ENCODE data around the gene NVL. TPM values are rescaled to one million over a fixed set of nuclear protein-coding genes. Genes with fewer than 3 reads are reported as not detected.

The NVL gene
- total and polyA plus RNA-seq, 10 of the 15 experiments (the other 5 are each of a cell fraction or from before 2014, with no cell fraction given): 20.3 to 49.6 (median 35.2) TPM

DNA sequence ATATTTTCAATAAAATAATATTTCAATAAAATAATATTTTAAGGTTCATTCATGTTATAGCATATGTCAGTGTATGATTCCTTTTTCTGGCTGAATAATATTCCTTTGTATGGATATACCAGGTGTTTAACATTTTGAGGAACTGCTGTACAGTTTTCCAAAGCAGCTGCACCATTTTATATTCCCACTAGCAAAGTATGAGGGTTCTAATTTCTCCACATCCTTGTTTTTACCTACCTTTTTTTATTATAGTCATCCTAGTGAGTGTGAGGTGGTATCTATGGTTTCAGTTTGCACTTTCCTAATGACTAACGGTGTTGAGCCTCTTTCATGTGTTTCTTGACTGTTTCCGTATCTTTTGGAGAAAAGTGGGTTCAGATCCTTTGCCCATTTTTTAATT lies 141.7 kb downstream of the NVL start:
- Histone ChIP-seq H3K9ac (ENCODE audit: control insufficient read depth, insufficient read depth, low read length) (no peak overlapping the region), H3K4me1 (ENCODE audit: control insufficient read depth, insufficient read depth, low read length) (peaks cover 8% of the 10 kb centered on the region; the same call in 1 of the 2 replicates), H2AFZ (ENCODE audit: control insufficient read depth, low read depth, low read length) (no peak overlapping the region), H3K27ac (ENCODE audit: control insufficient read depth, insufficient read depth) (no peak overlapping the region), H4K20me1 (ENCODE audit: control insufficient read depth, insufficient read depth) (no peaks in the 10 kb centered on the region; the same call in 1 of the 2 replicates), H3K79me2 (ENCODE audit: control insufficient read depth, insufficient read depth, low read length) (peaks cover 62% of the 10 kb centered on the region), H3K36me3 (ENCODE audit: control insufficient read depth in 2 of 2, insufficient read depth in 2 of 2, low read length in 1 of 2) (peaks cover 0 to 14% of the 10 kb centered on the region in 2 experiments), H3K27me3 (replicated peaks in 1 of 2; ENCODE audit: control insufficient read depth in 2 of 2, insufficient read depth in 2 of 2, low read length in 1 of 2) (no peaks in the 10 kb centered on the region), H3K9me3 (replicated peaks; ENCODE audit: control insufficient read depth, insufficient read depth, low read length) (no peaks in the 10 kb centered on the region), H3K4me3 (0 out of 2 replicates have a peak overlapping the region, but pooled peaks have one; percentile 26), H3K4me2 (ENCODE audit: control insufficient read depth, insufficient read depth) (peak overlapping the region; percentile 59)
- ATAC-seq: peak; percentile 13; the same call in 1 of the 3 replicates
- 0% methylated on average over 2 of the region's 2 CpGs for WGBS (ENCODE audit: insufficient coverage, insufficient replicate concordance, low lambda C conversion rate, missing lambda C conversion rate)
- ChIA-PET POLR2A (no interaction called here), SMC1A (ENCODE audit: uncharacterized antibody, unreplicated experiment) (interaction anchor here (1.7 to 1.9 kb wide), 2 partner anchors 9 to 15 kb away, joined by 6 to 11 read pairs; no protein-coding TSS in a partner anchor), CTCF (no interaction called here), RAD21 (ENCODE audit: unreplicated experiment) (interaction anchor here (2.1 kb wide), 1 partner anchor 16 kb away, joined by 5 read pairs; no protein-coding TSS in a partner anchor)
- intact Hi-C loops (cut with micrococcal nuclease; ENCODE audit: unreplicated experiment): no loop called here
- no peak for FAIRE-seq
- no peak for DNase-seq (ENCODE audit: low read depth, low spot score)
- BruUV-seq (replicated peaks): no TSS peak
- in situ Hi-C loops (cut with MboI): no loop called here
- TF ChIP-seq STAT3 (IDR thresholded peaks at IDR 0.05; ENCODE audit: low read depth, low read length) (no peak), ZNF217 (IDR thresholded peaks at IDR 0.05) (peak; percentile 62; the same call in 1 of the 2 replicates), SIX5 (IDR thresholded peaks at IDR 0.05; ENCODE audit: low read depth, low read length, severe bottlenecking) (no peak), SMARCA5 (IDR thresholded peaks at IDR 0.05) (peak; percentile 56; the same call in 1 of the 2 replicates), JUNB (IDR thresholded peaks at IDR 0.05) (peak; percentile 86), EED (IDR thresholded peaks at IDR 0.05; ENCODE audit: low read depth) (peak; percentile 61; the same call in 1 of the 2 replicates), MTA2 (IDR thresholded peaks at IDR 0.05; ENCODE audit: low read depth) (peak; percentile 33; the same call in 1 of the 2 replicates), BMI1 (IDR thresholded peaks at IDR 0.05; ENCODE audit: borderline replicate concordance) (0 out of 2 replicates have a peak, but pooled peaks have one; percentile 26), RUNX3 (IDR thresholded peaks at IDR 0.05; ENCODE audit: low read length) (peak; percentile 62), DPF2 (IDR thresholded peaks at IDR 0.05) (0 out of 2 replicates have a peak, but pooled peaks have one; percentile 47), NFYB (IDR thresholded peaks at IDR 0.05; ENCODE audit: insufficient read depth, low read depth, low read length) (no peak), CBFB (IDR thresholded peaks at IDR 0.05; ENCODE audit: low read depth) (0 out of 2 replicates have a peak, but pooled peaks have one; percentile 39), IKZF1 (conservative IDR thresholded peaks at IDR 0.05) (peak; percentile 55)
- TF ChIP-seq, protein P1, sequence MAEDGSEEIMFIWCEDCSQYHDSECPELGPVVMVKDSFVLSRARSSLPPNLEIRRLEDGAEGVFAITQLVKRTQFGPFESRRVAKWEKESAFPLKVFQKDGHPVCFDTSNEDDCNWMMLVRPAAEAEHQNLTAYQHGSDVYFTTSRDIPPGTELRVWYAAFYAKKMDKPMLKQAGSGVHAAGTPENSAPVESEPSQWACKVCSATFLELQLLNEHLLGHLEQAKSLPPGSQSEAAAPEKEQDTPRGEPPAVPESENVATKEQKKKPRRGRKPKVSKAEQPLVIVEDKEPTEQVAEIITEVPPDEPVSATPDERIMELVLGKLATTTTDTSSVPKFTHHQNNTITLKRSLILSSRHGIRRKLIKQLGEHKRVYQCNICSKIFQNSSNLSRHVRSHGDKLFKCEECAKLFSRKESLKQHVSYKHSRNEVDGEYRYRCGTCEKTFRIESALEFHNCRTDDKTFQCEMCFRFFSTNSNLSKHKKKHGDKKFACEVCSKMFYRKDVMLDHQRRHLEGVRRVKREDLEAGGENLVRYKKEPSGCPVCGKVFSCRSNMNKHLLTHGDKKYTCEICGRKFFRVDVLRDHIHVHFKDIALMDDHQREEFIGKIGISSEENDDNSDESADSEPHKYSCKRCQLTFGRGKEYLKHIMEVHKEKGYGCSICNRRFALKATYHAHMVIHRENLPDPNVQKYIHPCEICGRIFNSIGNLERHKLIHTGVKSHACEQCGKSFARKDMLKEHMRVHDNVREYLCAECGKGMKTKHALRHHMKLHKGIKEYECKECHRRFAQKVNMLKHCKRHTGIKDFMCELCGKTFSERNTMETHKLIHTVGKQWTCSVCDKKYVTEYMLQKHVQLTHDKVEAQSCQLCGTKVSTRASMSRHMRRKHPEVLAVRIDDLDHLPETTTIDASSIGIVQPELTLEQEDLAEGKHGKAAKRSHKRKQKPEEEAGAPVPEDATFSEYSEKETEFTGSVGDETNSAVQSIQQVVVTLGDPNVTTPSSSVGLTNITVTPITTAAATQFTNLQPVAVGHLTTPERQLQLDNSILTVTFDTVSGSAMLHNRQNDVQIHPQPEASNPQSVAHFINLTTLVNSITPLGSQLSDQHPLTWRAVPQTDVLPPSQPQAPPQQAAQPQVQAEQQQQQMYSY (CRISPR knock-in tag; IDR thresholded peaks at IDR 0.05): no peak
- TF ChIP-seq, protein P2, sequence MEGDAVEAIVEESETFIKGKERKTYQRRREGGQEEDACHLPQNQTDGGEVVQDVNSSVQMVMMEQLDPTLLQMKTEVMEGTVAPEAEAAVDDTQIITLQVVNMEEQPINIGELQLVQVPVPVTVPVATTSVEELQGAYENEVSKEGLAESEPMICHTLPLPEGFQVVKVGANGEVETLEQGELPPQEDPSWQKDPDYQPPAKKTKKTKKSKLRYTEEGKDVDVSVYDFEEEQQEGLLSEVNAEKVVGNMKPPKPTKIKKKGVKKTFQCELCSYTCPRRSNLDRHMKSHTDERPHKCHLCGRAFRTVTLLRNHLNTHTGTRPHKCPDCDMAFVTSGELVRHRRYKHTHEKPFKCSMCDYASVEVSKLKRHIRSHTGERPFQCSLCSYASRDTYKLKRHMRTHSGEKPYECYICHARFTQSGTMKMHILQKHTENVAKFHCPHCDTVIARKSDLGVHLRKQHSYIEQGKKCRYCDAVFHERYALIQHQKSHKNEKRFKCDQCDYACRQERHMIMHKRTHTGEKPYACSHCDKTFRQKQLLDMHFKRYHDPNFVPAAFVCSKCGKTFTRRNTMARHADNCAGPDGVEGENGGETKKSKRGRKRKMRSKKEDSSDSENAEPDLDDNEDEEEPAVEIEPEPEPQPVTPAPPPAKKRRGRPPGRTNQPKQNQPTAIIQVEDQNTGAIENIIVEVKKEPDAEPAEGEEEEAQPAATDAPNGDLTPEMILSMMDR (IDR thresholded peaks at IDR 0.05 in 2 of 3, conservative IDR thresholded peaks at IDR 0.05 in 1 of 3; ENCODE audit: control insufficient read depth in 2 of 3, extremely low read depth in 1 of 3, insufficient read depth in 1 of 3, low read depth in 3 of 3, low read length in 3 of 3): no peak
- TF ChIP-seq, protein P3, sequence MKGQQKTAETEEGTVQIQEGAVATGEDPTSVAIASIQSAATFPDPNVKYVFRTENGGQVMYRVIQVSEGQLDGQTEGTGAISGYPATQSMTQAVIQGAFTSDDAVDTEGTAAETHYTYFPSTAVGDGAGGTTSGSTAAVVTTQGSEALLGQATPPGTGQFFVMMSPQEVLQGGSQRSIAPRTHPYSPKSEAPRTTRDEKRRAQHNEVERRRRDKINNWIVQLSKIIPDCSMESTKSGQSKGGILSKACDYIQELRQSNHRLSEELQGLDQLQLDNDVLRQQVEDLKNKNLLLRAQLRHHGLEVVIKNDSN (IDR thresholded peaks at IDR 0.05; ENCODE audit: borderline replicate concordance, extremely low read length, insufficient read depth, low read depth, low read length): no peak
- TF ChIP-seq, protein P4, sequence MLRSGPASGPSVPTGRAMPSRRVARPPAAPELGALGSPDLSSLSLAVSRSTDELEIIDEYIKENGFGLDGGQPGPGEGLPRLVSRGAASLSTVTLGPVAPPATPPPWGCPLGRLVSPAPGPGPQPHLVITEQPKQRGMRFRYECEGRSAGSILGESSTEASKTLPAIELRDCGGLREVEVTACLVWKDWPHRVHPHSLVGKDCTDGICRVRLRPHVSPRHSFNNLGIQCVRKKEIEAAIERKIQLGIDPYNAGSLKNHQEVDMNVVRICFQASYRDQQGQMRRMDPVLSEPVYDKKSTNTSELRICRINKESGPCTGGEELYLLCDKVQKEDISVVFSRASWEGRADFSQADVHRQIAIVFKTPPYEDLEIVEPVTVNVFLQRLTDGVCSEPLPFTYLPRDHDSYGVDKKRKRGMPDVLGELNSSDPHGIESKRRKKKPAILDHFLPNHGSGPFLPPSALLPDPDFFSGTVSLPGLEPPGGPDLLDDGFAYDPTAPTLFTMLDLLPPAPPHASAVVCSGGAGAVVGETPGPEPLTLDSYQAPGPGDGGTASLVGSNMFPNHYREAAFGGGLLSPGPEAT (IDR thresholded peaks at IDR 0.05; ENCODE audit: low read depth): 0 out of 2 replicates have a peak, but pooled peaks have one; percentile 41
